GM18519 (cell line): ENCODE data around the gene CCDC126.
"Not testable (repeated sequence)": the region's sequence is repeated elsewhere in the genome, so short reads cannot be mapped to it uniquely, and the experiment has no call there.

Source experiments
- ATAC-seq: cut with Tn5 transposase; IDR thresholded peaks from one replicate; pipeline ENCODE4 v1.9.1; 2021; ENCODE audit warnings: mild to moderate bottlenecking, moderate library complexity; ENCODE audit not compliant: unreplicated experiment, low FRiP score

CCDC126 gene

GRCh38 chr7:23619141-23619540 is 22.0 kb downstream of the CCDC126 start:
- ATAC-seq, result no peak

DNA sequence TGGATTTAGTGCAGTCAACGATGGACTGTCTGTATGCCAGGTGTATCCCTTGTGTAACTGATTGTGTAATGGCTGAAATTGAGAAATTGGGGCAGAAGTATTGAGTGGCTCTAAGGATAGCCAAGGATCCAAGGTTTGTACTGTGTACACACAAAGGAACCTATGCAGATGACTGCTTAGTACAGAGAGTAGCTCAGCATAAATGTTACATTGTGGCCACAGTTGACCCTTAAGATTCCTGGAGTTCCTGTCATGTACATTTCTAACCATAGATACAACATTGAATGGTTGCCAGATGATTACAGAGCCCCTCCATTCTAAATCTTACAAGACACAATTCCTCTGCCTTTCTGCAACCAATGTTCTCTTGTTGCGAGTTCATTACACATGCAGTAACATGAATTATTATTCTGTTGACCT is 25.3 kb downstream of the CCDC126 start:
- no peak for ATAC-seq

DNA sequence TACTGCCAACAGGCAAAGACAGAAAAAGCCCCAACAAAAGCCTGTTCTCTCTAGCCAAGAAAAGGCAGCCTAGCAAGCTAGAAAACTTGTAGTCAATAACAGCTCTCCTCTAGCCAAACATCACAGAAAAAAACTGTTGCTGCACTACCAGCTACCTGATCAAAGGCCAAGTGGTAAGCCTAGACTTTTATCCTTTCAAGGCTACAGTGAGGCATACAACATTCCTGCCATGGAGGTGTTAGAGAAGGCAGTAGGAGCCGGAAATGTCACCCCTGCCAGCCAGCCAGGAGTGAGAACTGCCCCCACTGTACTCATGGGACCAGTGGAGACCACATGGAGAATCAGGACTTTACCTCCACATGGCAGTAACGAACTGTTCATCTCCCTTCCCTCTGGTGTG is 31.2 kb downstream of the CCDC126 start:
- no peak for ATAC-seq

- ATAC-seq, result no peak
Observed at GRCh38 chr7:23633417-23633816, 36.2 kb downstream of the CCDC126 start.

DNA sequence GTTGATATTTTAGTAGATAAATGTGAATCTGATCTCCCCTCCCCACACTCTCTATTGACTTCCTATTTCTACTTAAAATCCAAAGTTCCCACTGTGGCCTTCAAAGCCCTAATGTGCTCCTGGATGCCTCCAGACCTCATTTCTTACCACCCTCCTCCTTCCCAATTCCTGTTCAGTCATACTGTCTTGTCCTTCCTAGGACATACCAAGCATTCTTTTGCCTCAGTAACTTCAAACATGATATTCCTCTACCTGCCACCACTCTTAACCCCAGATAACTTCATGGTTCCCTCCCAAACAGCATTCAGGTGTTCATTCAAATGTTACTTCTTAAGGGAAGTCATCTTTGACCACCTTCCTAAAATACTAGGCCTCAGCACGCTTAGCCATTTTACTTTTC is 48.6 kb downstream of the CCDC126 start:
- ATAC-seq, result no peak

- no peak for ATAC-seq
Observed at GRCh38 chr7:23653942-23654341, 56.8 kb downstream of the CCDC126 start.

- no peak for ATAC-seq
Observed at GRCh38 chr7:23654508-23654907, 57.3 kb downstream of the CCDC126 start.

DNA sequence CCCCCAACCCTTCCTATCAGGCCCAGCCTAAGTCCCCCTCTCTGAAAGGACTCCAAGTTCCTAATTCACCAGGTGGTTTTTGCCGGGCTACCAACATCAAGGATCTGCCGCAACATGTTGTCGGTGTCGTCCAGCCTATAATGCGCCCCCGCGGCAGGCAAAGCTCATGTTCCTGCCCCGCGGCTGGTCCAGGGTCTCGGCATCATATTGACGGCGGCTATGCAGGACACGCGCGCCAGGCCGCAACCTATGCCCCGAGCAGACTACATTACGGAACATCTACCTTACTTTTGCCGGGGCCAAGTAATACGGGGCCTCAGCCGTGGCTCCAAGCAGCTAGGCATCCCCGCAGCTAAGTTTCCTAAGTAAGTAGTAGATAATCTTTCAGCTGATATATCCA is 58.3 kb downstream of the CCDC126 start:
- ATAC-seq, result no peak

DNA sequence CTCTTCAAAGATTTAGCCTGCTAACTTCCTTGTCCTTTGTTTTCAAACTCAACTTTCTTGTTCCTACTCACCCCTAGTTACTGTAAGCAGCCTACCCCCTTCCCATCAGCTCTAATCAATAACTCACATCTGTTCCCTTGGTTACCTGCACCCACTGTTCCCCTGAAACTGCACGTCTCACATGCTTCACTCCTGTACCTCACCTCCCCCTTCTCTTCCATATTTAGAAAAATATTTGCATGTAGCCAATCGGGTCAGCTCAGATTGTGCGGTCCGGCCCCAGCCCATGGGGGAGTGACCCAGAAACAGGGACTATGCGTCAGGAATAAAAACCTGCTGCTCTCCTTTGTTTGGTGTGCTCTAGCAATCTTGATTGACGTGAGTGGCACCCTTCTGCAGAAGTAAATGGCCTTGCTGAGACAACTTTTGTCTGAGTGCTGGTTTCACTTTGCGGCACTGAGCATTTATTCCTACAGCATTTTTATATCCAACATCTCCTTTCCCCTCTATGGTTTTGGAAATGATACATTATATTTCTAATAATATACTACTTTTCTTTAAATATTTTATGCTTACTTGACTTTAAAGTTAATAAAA is 61.7 kb downstream of the CCDC126 start:
- no peak for ATAC-seq

- no peak for ATAC-seq
Observed at GRCh38 chr7:23661385-23661784, 64.2 kb downstream of the CCDC126 start.

DNA sequence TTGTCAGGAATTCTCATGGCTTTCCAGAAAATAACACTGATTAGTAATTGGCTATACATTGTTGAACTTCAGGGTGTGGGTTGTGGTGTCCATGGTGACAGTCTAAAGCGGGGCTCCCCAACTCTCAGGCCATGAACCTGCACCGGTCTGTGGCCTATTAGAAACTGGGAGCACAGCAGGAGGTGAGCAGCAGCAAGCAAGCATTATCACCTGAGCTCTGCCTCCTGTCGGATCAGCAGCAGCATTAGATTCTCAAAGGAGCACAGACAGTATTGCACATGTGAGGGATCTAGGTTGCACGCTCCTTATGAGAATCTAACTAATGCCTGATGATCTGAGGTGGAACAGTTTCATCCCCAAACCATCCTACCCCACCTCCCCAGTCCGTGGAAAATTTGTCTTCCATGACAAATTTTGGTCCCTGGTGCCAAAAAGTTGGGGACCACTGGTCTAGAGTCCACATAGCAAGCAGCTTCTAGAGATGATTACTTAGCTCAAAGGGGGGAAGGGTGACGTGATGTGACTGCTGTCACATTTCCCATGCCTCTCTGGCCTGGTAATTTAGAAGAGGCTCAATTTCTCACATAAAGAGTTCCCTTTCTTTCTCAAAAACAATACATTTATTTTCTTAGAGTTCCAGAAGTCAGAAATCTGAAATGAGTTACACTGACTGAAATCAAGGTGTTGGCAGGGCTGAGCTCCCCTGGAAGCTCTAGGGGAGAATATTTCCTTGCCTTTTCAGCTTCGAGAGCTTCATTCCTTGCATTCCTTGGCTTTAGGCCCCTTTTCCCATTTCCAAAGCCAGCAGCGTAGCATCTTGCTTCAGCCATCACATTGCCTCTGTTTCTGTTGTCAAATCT is 65.2 kb downstream of the CCDC126 start:
- ATAC-seq, result no peak

DNA sequence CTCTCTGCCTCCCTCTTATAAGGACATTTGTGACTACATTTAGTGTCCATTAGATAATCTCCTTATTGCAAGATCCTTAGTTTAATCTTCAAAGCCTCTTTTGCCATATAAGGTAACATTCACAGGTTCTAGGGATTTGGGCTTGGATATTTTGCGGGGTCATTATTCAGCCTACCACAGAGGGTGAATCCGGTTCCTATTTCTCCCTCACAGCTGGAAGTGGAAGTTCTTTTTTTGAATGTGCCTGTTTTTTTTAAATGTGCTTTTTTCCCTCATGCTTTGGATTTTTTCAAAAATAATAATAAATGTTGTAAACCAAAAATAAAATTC is 65.8 kb downstream of the CCDC126 start:
- ATAC-seq, result no peak

- ATAC-seq, result no peak
Observed at GRCh38 chr7:23664122-23664521, 66.9 kb downstream of the CCDC126 start.

GRCh38 chr7:23672033-23672432 is 74.9 kb downstream of the CCDC126 start:
- ATAC-seq, result no peak

- peak; percentile 98 for ATAC-seq
Observed at GRCh38 chr7:23679898-23680413, 82.8 kb downstream of the CCDC126 start, which contains the start of gene FAM221A. FAM221A (plus strand) TSS chr7:23680199; CDS start chr7:23680219, 20 bp downstream.

GRCh38 chr7:23680414-23681405 is 83.5 kb downstream of the CCDC126 start:
- ATAC-seq, result no peak

DNA sequence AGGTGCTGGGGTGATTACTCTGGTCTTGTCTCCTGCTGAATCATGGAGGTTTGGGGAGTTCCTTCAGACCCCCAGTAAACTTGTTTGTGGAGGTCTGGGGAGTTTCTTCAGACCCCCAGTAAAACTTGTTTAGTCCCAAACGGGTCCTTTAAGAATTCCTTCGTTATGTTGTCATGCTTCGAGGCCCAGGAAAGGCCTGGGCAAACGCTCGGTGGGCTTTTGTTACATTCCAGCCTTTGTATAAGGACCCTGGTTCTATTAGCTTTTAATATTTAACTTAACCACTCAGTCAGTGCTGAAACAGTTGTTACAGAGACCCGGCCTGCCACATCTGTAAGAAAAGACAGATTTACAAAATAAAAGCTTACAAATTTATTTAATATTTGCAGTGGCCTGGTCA is 86.9 kb downstream of the CCDC126 start:
- not testable (repeated sequence) for ATAC-seq

DNA sequence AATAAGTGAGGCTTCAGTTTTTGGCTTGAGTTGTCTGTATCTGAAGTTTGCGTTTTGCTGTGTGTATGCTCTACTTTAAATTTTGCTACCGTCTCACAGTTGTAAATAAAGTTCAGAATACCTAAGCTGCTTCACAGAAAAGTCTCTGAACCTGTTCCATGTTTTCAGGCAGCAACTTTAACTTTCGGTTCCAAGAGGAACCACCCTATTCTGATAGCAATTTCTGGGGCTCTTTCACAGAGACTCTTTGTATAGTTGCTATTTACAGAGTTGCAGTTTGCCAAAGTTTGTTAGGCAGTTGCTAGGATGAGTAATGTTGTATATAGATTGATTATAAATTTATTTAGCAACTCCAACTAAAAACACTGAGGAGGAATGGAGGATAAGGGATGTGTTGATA is 88.5 kb downstream of the CCDC126 start:
- no peak for ATAC-seq

DNA sequence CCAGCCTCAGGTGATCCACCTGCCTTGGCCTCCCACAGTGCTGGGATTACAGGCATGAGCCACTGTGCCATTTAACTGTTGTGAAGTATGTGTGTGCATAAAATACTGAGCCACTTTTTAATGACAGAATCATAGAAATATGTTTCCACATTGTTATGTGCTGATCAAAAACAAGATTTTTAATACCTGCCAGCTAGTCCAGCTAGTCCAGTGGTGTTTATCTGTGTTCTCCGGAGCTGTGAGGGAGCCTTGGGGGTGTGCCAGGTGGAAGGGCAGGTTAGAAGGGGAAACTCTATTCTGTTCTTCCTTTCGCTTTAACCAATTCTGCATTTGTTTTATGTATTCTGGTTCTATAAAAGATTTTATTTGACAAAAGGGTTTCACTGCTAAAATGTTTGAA is 89.8 kb downstream of the CCDC126 start:
- ATAC-seq, result no peak

GRCh38 chr7:23689165-23689564 is 92.0 kb downstream of the CCDC126 start:
- ATAC-seq, result no peak

DNA sequence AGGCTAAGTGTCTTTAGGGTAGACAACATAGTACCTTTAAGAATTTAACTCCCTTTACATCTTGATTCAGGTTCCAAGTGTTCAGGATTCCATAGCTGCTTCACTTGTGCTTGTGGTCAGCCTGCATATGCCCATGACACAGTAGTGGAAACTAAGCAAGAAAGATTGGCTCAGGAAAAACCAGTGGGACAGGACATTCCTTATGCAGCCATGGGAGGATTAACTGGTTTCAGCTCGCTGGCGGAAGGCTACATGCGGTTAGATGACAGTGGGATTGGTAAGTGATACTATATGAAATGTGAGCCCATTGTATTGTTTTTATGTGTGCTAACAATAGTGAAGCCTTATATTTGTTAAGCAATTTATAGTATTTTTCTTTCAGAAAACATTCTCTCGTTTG is 94.1 kb downstream of the CCDC126 start:
- no peak for ATAC-seq
